ENCODE data around the gene TMEM63A.
"Not testable (repeated sequence)": the region's sequence is repeated elsewhere in the genome, so short reads cannot be mapped to it uniquely, and the experiment has no call there.

TMEM63A gene

DNA sequence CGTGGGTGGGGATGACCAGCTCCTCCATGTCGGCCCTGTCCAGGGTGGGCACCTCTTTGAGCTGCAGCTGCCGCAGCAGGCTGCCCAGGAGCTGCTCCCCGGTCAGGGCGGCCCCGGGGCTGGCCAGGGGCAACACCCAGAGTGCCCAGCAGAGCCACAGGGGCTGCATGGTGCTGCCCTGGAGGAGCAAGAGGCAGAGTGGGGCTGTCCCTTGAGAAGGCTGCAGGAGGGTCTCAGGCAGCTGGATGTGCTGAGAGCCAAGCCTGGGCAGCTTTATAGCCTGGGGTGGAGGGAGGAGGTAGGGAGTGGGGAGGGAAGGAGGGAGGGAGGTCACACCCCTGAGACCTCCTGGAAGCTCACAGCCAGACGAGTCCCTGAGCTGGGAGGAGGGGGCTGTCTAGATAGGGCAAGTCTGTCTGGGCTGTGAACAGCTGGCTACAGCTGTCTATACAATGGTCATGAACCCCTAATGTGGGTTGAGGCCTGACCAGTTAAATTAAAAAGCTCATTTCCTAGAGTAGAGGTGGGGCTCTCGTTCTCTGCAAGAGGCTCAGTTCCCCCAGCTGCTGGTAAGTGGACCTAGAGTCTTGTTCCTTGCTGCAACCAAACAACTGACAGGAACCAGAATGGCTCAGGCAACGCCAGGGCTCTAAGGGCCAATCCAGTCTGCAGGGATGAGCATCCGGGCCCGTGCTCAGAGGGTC is 6.9 kb upstream of the TMEM63A start, which contains the start of gene LEFTY1:
Gene LEFTY1 (minus strand): TSS at position 249 of the 704 bp plus-strand sequence. CDS start 80 bp downstream, at position 169.
- DNase-seq (ENCODE audit: low read depth) = no peak
- TF ChIP-seq, protein P1, sequence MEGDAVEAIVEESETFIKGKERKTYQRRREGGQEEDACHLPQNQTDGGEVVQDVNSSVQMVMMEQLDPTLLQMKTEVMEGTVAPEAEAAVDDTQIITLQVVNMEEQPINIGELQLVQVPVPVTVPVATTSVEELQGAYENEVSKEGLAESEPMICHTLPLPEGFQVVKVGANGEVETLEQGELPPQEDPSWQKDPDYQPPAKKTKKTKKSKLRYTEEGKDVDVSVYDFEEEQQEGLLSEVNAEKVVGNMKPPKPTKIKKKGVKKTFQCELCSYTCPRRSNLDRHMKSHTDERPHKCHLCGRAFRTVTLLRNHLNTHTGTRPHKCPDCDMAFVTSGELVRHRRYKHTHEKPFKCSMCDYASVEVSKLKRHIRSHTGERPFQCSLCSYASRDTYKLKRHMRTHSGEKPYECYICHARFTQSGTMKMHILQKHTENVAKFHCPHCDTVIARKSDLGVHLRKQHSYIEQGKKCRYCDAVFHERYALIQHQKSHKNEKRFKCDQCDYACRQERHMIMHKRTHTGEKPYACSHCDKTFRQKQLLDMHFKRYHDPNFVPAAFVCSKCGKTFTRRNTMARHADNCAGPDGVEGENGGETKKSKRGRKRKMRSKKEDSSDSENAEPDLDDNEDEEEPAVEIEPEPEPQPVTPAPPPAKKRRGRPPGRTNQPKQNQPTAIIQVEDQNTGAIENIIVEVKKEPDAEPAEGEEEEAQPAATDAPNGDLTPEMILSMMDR (conservative IDR thresholded peaks at IDR 0.05; ENCODE audit: low read depth, low read length) = no peak
- H3K4me3 ChIP-seq (ENCODE audit: low read depth, low read length) = no peak within 1 kb of the TSS

DNA sequence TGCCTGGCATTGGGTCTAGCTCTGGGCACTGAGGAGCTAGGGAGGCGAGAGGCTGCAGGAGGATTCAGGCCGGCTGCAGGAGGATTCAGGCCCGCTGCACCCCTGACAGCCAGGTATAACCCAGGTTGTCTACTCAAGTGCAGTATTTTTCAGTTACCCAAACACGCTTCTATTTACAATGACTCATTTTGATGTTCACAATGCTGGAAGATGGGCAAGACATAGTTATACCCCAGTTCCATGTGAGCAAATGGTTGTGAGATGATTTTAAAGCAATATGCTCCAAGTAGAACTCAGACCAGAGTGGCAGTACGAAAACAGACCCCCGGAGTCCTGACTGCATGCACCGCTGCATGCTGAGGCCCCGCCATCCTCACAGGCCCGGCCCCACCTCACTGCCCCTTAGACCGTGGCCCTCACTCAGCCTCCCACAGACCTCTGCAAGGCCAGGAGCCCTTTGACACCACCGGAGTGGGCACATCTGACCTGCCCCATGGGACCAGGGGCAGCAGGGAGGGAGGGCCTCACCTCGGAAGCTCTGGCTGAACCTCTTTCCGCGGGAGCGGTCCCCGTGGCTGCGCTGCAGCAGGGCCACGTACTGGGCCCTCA is 6.2 kb upstream of the TMEM63A start:
- DNase-seq (ENCODE audit: low read depth) = no peak
- TF ChIP-seq, protein P1 (conservative IDR thresholded peaks at IDR 0.05; ENCODE audit: low read depth, low read length) = no peak
- no peak overlapping the region for H3K4me3 ChIP-seq (ENCODE audit: low read depth, low read length)

DNA sequence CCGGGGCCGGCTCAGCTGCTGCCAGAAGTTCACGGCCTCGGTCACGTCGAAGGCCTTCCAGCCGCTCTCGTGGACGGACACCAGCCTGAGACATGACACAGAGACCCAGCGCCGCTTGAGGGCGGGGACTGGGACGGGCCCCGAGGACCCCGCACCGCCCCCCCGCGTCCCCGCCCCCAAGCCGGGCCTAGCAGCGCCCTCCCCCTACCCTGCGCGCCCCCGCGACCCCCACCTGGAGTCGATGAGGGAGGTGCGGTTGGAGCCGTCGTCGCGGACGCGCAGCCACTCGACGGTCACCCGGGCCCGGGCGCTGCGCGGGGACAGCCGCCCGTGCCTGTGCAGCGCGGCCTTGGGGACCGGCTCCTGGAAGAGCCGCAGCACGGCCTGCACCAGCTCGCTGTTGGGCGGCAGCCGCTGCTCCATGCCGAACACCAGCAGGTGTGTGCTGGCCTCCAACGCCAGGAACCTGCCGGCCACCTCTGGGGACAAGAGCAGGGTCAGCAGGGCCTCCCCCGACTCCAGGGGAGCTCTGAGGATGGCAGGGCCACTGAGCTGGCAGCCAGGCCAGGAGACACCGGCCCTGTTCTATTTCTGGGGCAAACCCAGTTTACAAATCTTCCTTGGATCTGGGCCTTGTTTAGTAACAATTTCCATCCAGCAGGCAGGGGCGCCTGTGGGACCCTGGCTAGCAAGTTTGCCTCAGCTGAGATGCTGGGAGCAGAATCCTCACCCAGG is 5.5 kb upstream of the TMEM63A start:
- H3K4me3 ChIP-seq (ENCODE audit: low read depth, low read length); DNase-seq (ENCODE audit: low read depth): not testable (repeated sequence)

DNA sequence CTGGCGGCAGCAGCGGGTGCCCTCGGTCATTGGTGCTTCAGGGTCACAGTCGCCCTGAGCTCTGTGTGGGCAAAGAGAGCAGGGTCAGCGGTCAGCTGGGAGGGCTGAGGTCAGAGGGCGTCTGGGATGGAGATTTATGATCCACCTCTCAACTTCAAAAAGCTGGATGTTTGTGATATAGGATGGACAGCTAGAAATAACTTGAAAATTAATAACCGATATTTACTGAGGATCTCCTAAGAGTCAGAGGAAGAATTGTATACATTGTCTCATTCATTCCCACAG is 4.8 kb upstream of the TMEM63A start:
- TF ChIP-seq, protein P1 (conservative IDR thresholded peaks at IDR 0.05; ENCODE audit: low read depth, low read length) = no peak
- DNase-seq (ENCODE audit: low read depth) = no peak
- no peak overlapping the region for H3K4me3 ChIP-seq (ENCODE audit: low read depth, low read length)

DNA sequence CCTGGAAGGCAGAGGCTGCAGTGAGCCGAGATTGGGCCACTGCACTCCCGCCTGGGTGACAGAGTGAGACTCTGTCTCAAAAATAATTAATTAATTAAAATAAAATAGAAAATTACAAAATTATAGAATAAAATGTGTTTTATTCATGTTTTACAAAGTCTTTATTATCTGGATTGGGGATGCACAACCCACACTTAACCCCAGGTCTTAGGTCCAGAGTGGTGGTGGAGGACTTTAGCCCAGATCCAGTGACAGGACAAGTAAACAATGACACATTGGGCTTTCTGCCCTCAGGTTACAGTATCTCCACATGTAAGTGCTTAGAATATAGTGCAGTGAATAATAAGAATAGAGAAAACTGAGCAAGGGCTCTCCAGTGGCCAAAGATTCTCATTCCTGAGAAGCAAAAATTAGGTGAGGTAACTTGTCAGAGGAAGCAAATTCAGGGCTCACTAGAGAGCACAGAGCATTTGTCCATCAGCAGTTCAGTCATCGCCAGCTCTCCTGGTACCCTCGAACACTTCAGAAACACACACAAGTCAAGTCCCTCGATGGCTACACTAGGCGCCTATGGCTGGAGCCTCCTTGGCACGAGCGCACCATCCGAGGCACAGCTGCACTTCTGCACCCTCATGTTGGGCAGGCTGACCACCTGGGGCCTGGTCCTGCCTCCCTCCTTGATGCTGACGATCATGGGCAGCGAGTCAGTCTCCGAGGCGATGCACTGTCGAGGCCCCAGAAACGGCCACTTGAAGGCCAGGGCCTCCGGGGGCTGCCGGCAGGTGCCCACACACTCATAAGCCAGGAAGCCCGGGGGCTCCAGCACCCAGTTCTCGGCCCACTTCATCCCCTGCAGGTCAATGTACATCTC is 4.2 kb upstream of the TMEM63A start:
- TF ChIP-seq, protein P1 (conservative IDR thresholded peaks at IDR 0.05; ENCODE audit: low read depth, low read length) = no peak
- no peak overlapping the region for H3K4me3 ChIP-seq (ENCODE audit: low read depth, low read length)
- DNase-seq (ENCODE audit: low read depth) = no peak

DNA sequence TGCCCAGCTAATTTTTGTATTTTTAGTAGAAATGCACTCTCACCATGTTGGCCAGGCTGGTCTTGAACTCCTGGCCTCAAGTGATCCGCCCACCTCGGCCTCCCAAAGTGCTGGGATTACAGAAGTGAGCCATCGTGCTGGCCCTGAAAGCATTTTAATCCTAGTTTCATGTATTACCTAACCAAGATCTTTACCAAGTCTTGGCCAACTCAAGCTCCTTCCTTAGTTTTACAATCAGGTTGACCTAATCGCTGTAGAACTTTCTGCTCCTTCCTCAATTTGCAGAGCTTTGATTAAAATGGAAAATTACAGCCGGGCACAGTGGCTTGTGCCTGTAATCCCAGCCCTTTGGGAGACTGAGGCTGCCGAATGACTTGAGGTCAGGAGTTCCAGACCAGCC is 3.2 kb upstream of the TMEM63A start:
- TF ChIP-seq, protein P1 (conservative IDR thresholded peaks at IDR 0.05; ENCODE audit: low read depth, low read length) = no peak

More for the DNA sequence above, 3.2 kb upstream of the TMEM63A start:
- no peak overlapping the region for H3K4me3 ChIP-seq (ENCODE audit: low read depth, low read length)
- no peak for DNase-seq (ENCODE audit: low read depth)
